ENCODE measurements around the gene BRICD5. TPM values are rescaled to one million over a fixed set of nuclear protein-coding genes. Genes with fewer than 3 reads are reported as not detected.

BRICD5 gene
- total RNA-seq, 3 donors from 2014 or later, result 6.4 to 8.2 (median 6.8) TPM

GRCh38 chr16:2214719-2214968 lies 4.0 kb upstream of the BRICD5 start, which contains the start of gene PGP:
Gene PGP (minus strand): TSS chr16:2214840. CDS start chr16:2214777, 63 bp downstream.
- Mint-ChIP-seq H3K4me1 (ENCODE audit: low read depth) (peaks cover 15% of the 10 kb centered on the region), H3K36me3 (ENCODE audit: insufficient read depth) (peaks cover 6% of the 10 kb centered on the region), H3K27me3 (ENCODE audit: low read depth) (no peaks in the 10 kb centered on the region), H3K9me3 (no peaks in the 10 kb centered on the region), H3K4me3 (peak within 1 kb of the TSS; percentile 87)
- DNase-seq (no peak), ATAC-seq (peak; percentile 92 to 93)

- peak; percentile 0 to 5 for ATAC-seq
- H3K4me1 Mint-ChIP-seq (ENCODE audit: low read depth), result peaks cover 15% of the 10 kb centered on the region
- no peak for DNase-seq
- no peaks in the 10 kb centered on the region for H3K9me3 Mint-ChIP-seq
- no peaks in the 10 kb centered on the region for H3K27me3 Mint-ChIP-seq (ENCODE audit: low read depth)
- H3K36me3 Mint-ChIP-seq (ENCODE audit: insufficient read depth), result peaks cover 6% of the 10 kb centered on the region
- peak overlapping the region; percentile 81 for H3K4me3 Mint-ChIP-seq
Observed at GRCh38 chr16:2213817-2214718, 3.4 kb upstream of the BRICD5 start.

- peaks cover 17% of the 10 kb centered on the region for H3K4me1 Mint-ChIP-seq (ENCODE audit: low read depth)
- H3K9me3 Mint-ChIP-seq, result no peaks in the 10 kb centered on the region
- ATAC-seq (no peak), DNase-seq (no peak)
- no peaks in the 10 kb centered on the region for H3K27me3 Mint-ChIP-seq (ENCODE audit: low read depth)
- H3K36me3 Mint-ChIP-seq (ENCODE audit: insufficient read depth), result peaks cover 8% of the 10 kb centered on the region
- peak overlapping the region; percentile 81 for H3K4me3 Mint-ChIP-seq
Observed at GRCh38 chr16:2212362-2213324, 2.0 kb upstream of the BRICD5 start.

- no peaks in the 10 kb centered on the region for H3K27me3 Mint-ChIP-seq (ENCODE audit: low read depth)
- H3K4me3 Mint-ChIP-seq, result peak overlapping the region; percentile 31
- H3K9me3 Mint-ChIP-seq, result no peaks in the 10 kb centered on the region
- H3K36me3 Mint-ChIP-seq (ENCODE audit: insufficient read depth), result peaks cover 11% of the 10 kb centered on the region
- peaks cover 23% of the 10 kb centered on the region for H3K4me1 Mint-ChIP-seq (ENCODE audit: low read depth)
- ATAC-seq (no peak), DNase-seq (no peak)
Observed at GRCh38 chr16:2211923-2212347, 1.3 kb upstream of the BRICD5 start.

GRCh38 chr16:2210009-2210332 lies 692 bp downstream of the BRICD5 start:
- H3K4me3 Mint-ChIP-seq, result no peak overlapping the region
- no peak for ATAC-seq
- H3K36me3 Mint-ChIP-seq (ENCODE audit: insufficient read depth), result peaks cover 13% of the 10 kb centered on the region
- no peak for DNase-seq
- no peaks in the 10 kb centered on the region for H3K9me3 Mint-ChIP-seq
- H3K27me3 Mint-ChIP-seq (ENCODE audit: low read depth), result no peaks in the 10 kb centered on the region
- peaks cover 27% of the 10 kb centered on the region for H3K4me1 Mint-ChIP-seq (ENCODE audit: low read depth)

GRCh38 chr16:2209258-2210008 lies 1.2 kb downstream of the BRICD5 start:
- Mint-ChIP-seq H3K9me3 (no peaks in the 10 kb centered on the region), H3K4me3 (no peak overlapping the region), H3K4me1 (ENCODE audit: low read depth) (peaks cover 30% of the 10 kb centered on the region), H3K27me3 (ENCODE audit: low read depth) (no peaks in the 10 kb centered on the region), H3K36me3 (ENCODE audit: insufficient read depth) (peaks cover 13% of the 10 kb centered on the region)
- DNase-seq (no peak), ATAC-seq (no peak)

GRCh38 chr16:2208772-2209171 lies 1.9 kb downstream of the BRICD5 start:
- no peak for DNase-seq
- Mint-ChIP-seq H3K27me3 (ENCODE audit: low read depth) (no peaks in the 10 kb centered on the region), H3K4me1 (ENCODE audit: low read depth) (peaks cover 33% of the 10 kb centered on the region), H3K36me3 (ENCODE audit: insufficient read depth) (peaks cover 13% of the 10 kb centered on the region), H3K4me3 (no peak overlapping the region), H3K9me3 (no peaks in the 10 kb centered on the region)
- no peak for ATAC-seq

GRCh38 chr16:2208308-2208707 lies 2.4 kb downstream of the BRICD5 start:
- H3K4me1 Mint-ChIP-seq (ENCODE audit: low read depth), result peaks cover 33% of the 10 kb centered on the region
- no peak overlapping the region for H3K4me3 Mint-ChIP-seq
- DNase-seq (no peak), ATAC-seq (no peak)
- peaks cover 13% of the 10 kb centered on the region for H3K36me3 Mint-ChIP-seq (ENCODE audit: insufficient read depth)
- H3K9me3 Mint-ChIP-seq, result no peaks in the 10 kb centered on the region
- H3K27me3 Mint-ChIP-seq (ENCODE audit: low read depth), result no peaks in the 10 kb centered on the region

GRCh38 chr16:2207872-2208271 lies 2.8 kb downstream of the BRICD5 start:
- Mint-ChIP-seq H3K9me3 (no peaks in the 10 kb centered on the region), H3K4me3 (peak overlapping the region; percentile 84), H3K4me1 (ENCODE audit: low read depth) (peaks cover 29% of the 10 kb centered on the region), H3K36me3 (ENCODE audit: insufficient read depth) (peaks cover 13% of the 10 kb centered on the region), H3K27me3 (ENCODE audit: low read depth) (no peaks in the 10 kb centered on the region)
- ATAC-seq (no peak), DNase-seq (no peak)

- no peak for ATAC-seq
- peak overlapping the region; percentile 84 for H3K4me3 Mint-ChIP-seq
Observed at GRCh38 chr16:2206780-2207433, 3.8 kb downstream of the BRICD5 start.

GRCh38 chr16:2206420-2206779 lies 4.3 kb downstream of the BRICD5 start:
- Mint-ChIP-seq H3K4me3 (peak overlapping the region; percentile 84), H3K36me3 (ENCODE audit: insufficient read depth) (peaks cover 7% of the 10 kb centered on the region), H3K27me3 (ENCODE audit: low read depth) (no peaks in the 10 kb centered on the region), H3K4me1 (ENCODE audit: low read depth) (peaks cover 23% of the 10 kb centered on the region), H3K9me3 (no peaks in the 10 kb centered on the region)
- DNase-seq (no peak), ATAC-seq (no peak)

More at GRCh38 chr16:2206780-2207433, 3.8 kb downstream of the BRICD5 start:
- no peak for DNase-seq
- Mint-ChIP-seq H3K27me3 (ENCODE audit: low read depth) (no peaks in the 10 kb centered on the region), H3K9me3 (no peaks in the 10 kb centered on the region), H3K4me1 (ENCODE audit: low read depth) (peaks cover 23% of the 10 kb centered on the region), H3K36me3 (ENCODE audit: insufficient read depth) (peaks cover 10% of the 10 kb centered on the region)

- no peaks in the 10 kb centered on the region for H3K9me3 Mint-ChIP-seq
- peaks cover 23% of the 10 kb centered on the region for H3K4me1 Mint-ChIP-seq (ENCODE audit: low read depth)
- peaks cover 7% of the 10 kb centered on the region for H3K36me3 Mint-ChIP-seq (ENCODE audit: insufficient read depth)
- DNase-seq (no peak), ATAC-seq (peak in 1 of 2 donors; percentile 12)
- no peaks in the 10 kb centered on the region for H3K27me3 Mint-ChIP-seq (ENCODE audit: low read depth)
- peak overlapping the region; percentile 84 for H3K4me3 Mint-ChIP-seq
Observed at GRCh38 chr16:2205967-2206313, 4.7 kb downstream of the BRICD5 start.

GRCh38 chr16:2205104-2205966 lies 5.3 kb downstream of the BRICD5 start, which contains the start of gene MLST8:
Gene MLST8 (plus strand): TSS chr16:2205454. CDS start chr16:2206086, 632 bp downstream.
- Mint-ChIP-seq H3K36me3 (ENCODE audit: insufficient read depth) (peaks cover 7% of the 10 kb centered on the region), H3K4me1 (ENCODE audit: low read depth) (peaks cover 23% of the 10 kb centered on the region), H3K27me3 (ENCODE audit: low read depth) (no peaks in the 10 kb centered on the region), H3K9me3 (no peaks in the 10 kb centered on the region), H3K4me3 (peak within 1 kb of the TSS; percentile 84)
- ATAC-seq, result peak; percentile 79 to 81
- peak; percentile 89 for DNase-seq

All from activated T-cell treated with anti-CD3 and anti-CD28 coated beads, Interleukin-2, amount 50 U/mL, for 4 hours (primary cell).